WTC11 (cell line): ENCODE measurements around the gene PPCDC. TPM values are rescaled to one million over a fixed set of nuclear protein-coding genes. Genes with fewer than 3 reads are reported as not detected.

ENCODE experiments used
- ATAC-seq: fragments of 200-7000 bp; cut with Tn5 transposase; 2 replicates; pipeline ENCODE4 v1.10.0; 2021; ENCODE audit warnings: mild to moderate bottlenecking, moderate library complexity
- CTCF ChIA-PET: fragments of 300-600 bp; sonication (Branson Sonifier 250); formaldehyde crosslinking; loops from one replicate; lab custom pipeline; 2021; ENCODE audit warnings: antibody characterized with exemption; lab: Charles Lee
- POLR2A ChIA-PET: fragments of 350-600 bp; sonication (Branson Sonifier 250); formaldehyde crosslinking; loops from one replicate; lab custom pipeline; 2021; ENCODE audit warnings: antibody characterized with exemption; lab: Charles Lee
- DNase-seq: peaks from one replicate; pipeline ENCODE4 v3.0.0; 2021; ENCODE audit warnings: low spot score
- H3K27ac Mint-ChIP-seq: 2 replicates; pipeline ENCODE4 v1.8.0; 2021; ENCODE audit warnings: mixed read lengths
- H3K27me3 Mint-ChIP-seq: 2 replicates; pipeline ENCODE4 v1.8.0; 2021; ENCODE audit warnings: low read depth, mild to moderate bottlenecking, moderate library complexity, mixed read lengths
- H3K36me3 Mint-ChIP-seq: 2 replicates; pipeline ENCODE4 v1.8.0; 2021; ENCODE audit warnings: mixed read lengths
- H3K4me1 Mint-ChIP-seq: 2 replicates; pipeline ENCODE4 v1.8.0; 2022; ENCODE audit warnings: mixed read lengths
- H3K4me3 Mint-ChIP-seq: 2 replicates; pipeline ENCODE4 v1.8.0; 2021; ENCODE audit warnings: mild to moderate bottlenecking, moderate library complexity, mixed read lengths
- H3K9me3 Mint-ChIP-seq: 2 replicates; pipeline ENCODE4 v1.8.0; 2021; ENCODE audit warnings: mixed read lengths
- CREM ChIP-seq: sonication (generic); formaldehyde crosslinking; IDR thresholded peaks from 2 replicates; pipeline ENCODE4 v1.8.1; 2022; ENCODE audit warnings: mild to moderate bottlenecking, missing genetic modification reagents, moderate library complexity
- CTCF ChIP-seq: fragments of 200-600 bp; IDR thresholded peaks from 2 replicates; pipeline ENCODE4 v1.8.0; 2022; ENCODE audit warnings: antibody characterized with exemption
- ELF4 ChIP-seq: sonication (generic); formaldehyde crosslinking; IDR thresholded peaks from 2 replicates; pipeline ENCODE4 v1.8.1; 2022; ENCODE audit warnings: low read depth, mild to moderate bottlenecking, moderate library complexity, missing genetic modification reagents
- GABPB1 ChIP-seq: sonication (generic); formaldehyde crosslinking; IDR thresholded peaks from 2 replicates; pipeline ENCODE4 v1.8.1; 2023; ENCODE audit warnings: mild to moderate bottlenecking, missing genetic modification reagents
- JUN ChIP-seq: sonication (generic); formaldehyde crosslinking; IDR thresholded peaks from 2 replicates; pipeline ENCODE4 v1.8.0; 2023; ENCODE audit warnings: mild to moderate bottlenecking, missing genetic modification reagents
- PREB ChIP-seq: sonication (generic); formaldehyde crosslinking; IDR thresholded peaks from 2 replicates; pipeline ENCODE4 v1.8.1; 2022; ENCODE audit warnings: mild to moderate bottlenecking, missing genetic modification reagents, moderate library complexity, borderline replicate concordance
- PRRX2 ChIP-seq: fragments of 250-450 bp; sonication (Bioruptor Pico); IDR thresholded peaks from 2 replicates; pipeline ENCODE4 v1.8.0; 2021; ENCODE audit warnings: mild to moderate bottlenecking
- SMAD4 ChIP-seq: sonication (generic); formaldehyde crosslinking; IDR thresholded peaks from 2 replicates; pipeline ENCODE4 v1.8.0; 2022; ENCODE audit warnings: mild to moderate bottlenecking, missing genetic modification reagents
- TCF7 ChIP-seq: sonication (generic); formaldehyde crosslinking; IDR thresholded peaks from 2 replicates; pipeline ENCODE4 v1.8.0; 2022; ENCODE audit warnings: mild to moderate bottlenecking, low read depth, missing genetic modification reagents, moderate library complexity
- ZNF396 ChIP-seq: fragments of 250-450 bp; sonication (Bioruptor Pico); IDR thresholded peaks from 2 replicates; pipeline ENCODE4 v1.8.0; 2021; ENCODE audit warnings: mild to moderate bottlenecking, moderate library complexity, borderline replicate concordance
- total RNA-seq: library from RNA; stranded (reverse); gene quantifications from 3 replicates; pipeline ENCODE4 v1.2.3, GENCODE V29; 2021
- TF ChIP-seq, protein P1 (sequence below): sonication (generic); formaldehyde crosslinking; conservative IDR thresholded peaks from 2 replicates; pipeline ENCODE4 v1.8.1; 2023; ENCODE audit warnings: mild to moderate bottlenecking, low read depth, missing genetic modification reagents, moderate library complexity
- TF ChIP-seq, protein P2 (sequence below): sonication (generic); formaldehyde crosslinking; IDR thresholded peaks from 2 replicates; pipeline ENCODE4 v1.8.0; 2022; ENCODE audit warnings: missing genetic modification reagents
- TF ChIP-seq, protein P3 (sequence below): sonication (generic); formaldehyde crosslinking; IDR thresholded peaks from 2 replicates; pipeline ENCODE4 v1.8.0; 2022; ENCODE audit warnings: mild to moderate bottlenecking, missing genetic modification reagents
- TF ChIP-seq, protein P4 (sequence below): sonication (generic); formaldehyde crosslinking; IDR thresholded peaks from 2 replicates; pipeline ENCODE4 v1.8.0; 2022; ENCODE audit warnings: mild to moderate bottlenecking, missing genetic modification reagents

PPCDC gene
- total RNA-seq, 1 experiment from 2014 or later = 30.1 TPM

DNA sequence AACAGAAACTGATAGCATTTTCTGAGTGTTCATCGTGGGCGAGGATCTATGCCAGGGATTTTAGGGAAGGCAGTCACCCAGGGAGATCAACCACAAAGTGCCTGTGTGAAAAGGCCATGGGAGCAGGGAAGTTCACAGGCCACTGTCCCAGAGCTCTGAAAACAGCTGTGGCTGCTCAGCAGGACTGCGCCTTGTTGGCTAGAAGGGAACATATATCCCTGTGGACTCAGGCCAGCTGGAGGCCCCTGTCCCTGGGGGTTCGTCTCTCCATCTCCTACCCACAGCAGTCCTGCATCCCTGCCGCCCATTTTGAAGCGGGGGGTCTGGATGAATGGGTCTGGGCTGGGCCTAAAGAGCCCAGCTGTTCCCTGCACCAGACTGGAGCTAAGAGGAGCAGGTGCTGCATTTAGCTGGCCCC, 27.8 kb downstream of the PPCDC start (continued):
- TF ChIP-seq, protein P1, sequence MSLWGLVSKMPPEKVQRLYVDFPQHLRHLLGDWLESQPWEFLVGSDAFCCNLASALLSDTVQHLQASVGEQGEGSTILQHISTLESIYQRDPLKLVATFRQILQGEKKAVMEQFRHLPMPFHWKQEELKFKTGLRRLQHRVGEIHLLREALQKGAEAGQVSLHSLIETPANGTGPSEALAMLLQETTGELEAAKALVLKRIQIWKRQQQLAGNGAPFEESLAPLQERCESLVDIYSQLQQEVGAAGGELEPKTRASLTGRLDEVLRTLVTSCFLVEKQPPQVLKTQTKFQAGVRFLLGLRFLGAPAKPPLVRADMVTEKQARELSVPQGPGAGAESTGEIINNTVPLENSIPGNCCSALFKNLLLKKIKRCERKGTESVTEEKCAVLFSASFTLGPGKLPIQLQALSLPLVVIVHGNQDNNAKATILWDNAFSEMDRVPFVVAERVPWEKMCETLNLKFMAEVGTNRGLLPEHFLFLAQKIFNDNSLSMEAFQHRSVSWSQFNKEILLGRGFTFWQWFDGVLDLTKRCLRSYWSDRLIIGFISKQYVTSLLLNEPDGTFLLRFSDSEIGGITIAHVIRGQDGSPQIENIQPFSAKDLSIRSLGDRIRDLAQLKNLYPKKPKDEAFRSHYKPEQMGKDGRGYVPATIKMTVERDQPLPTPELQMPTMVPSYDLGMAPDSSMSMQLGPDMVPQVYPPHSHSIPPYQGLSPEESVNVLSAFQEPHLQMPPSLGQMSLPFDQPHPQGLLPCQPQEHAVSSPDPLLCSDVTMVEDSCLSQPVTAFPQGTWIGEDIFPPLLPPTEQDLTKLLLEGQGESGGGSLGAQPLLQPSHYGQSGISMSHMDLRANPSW (CRISPR knock-in tag) = no peak
- TF ChIP-seq, protein P2, sequence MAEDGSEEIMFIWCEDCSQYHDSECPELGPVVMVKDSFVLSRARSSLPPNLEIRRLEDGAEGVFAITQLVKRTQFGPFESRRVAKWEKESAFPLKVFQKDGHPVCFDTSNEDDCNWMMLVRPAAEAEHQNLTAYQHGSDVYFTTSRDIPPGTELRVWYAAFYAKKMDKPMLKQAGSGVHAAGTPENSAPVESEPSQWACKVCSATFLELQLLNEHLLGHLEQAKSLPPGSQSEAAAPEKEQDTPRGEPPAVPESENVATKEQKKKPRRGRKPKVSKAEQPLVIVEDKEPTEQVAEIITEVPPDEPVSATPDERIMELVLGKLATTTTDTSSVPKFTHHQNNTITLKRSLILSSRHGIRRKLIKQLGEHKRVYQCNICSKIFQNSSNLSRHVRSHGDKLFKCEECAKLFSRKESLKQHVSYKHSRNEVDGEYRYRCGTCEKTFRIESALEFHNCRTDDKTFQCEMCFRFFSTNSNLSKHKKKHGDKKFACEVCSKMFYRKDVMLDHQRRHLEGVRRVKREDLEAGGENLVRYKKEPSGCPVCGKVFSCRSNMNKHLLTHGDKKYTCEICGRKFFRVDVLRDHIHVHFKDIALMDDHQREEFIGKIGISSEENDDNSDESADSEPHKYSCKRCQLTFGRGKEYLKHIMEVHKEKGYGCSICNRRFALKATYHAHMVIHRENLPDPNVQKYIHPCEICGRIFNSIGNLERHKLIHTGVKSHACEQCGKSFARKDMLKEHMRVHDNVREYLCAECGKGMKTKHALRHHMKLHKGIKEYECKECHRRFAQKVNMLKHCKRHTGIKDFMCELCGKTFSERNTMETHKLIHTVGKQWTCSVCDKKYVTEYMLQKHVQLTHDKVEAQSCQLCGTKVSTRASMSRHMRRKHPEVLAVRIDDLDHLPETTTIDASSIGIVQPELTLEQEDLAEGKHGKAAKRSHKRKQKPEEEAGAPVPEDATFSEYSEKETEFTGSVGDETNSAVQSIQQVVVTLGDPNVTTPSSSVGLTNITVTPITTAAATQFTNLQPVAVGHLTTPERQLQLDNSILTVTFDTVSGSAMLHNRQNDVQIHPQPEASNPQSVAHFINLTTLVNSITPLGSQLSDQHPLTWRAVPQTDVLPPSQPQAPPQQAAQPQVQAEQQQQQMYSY (CRISPR knock-in tag) = no peak

- Mint-ChIP-seq H3K27ac (no peak overlapping the region; the same call in 1 of the 2 replicates), H3K36me3 (peaks cover 9% of the 10 kb centered on the region), H3K9me3 (no peaks in the 10 kb centered on the region), H3K27me3 (no peaks in the 10 kb centered on the region), H3K4me1 (peaks cover under 1% of the 10 kb centered on the region; the same call in 1 of the 2 replicates), H3K4me3 (no peak overlapping the region)
- POLR2A ChIA-PET = no interaction called here
- TF ChIP-seq ELF4 (CRISPR knock-in tag) = no peak
- TF ChIP-seq, protein P3, sequence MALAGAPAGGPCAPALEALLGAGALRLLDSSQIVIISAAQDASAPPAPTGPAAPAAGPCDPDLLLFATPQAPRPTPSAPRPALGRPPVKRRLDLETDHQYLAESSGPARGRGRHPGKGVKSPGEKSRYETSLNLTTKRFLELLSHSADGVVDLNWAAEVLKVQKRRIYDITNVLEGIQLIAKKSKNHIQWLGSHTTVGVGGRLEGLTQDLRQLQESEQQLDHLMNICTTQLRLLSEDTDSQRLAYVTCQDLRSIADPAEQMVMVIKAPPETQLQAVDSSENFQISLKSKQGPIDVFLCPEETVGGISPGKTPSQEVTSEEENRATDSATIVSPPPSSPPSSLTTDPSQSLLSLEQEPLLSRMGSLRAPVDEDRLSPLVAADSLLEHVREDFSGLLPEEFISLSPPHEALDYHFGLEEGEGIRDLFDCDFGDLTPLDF (CRISPR knock-in tag) = no peak
- no peak for TF ChIP-seq PREB (CRISPR knock-in tag)
- no peak for TF ChIP-seq CREM (CRISPR knock-in tag)
- TF ChIP-seq SMAD4 (CRISPR knock-in tag) = no peak
- CTCF ChIA-PET = interaction anchor here (1.2 kb wide), 1 partner anchor 153 kb away, joined by 4 read pairs; no protein-coding TSS in a partner anchor
- no peak for ATAC-seq
- no peak for DNase-seq
Observed at GRCh38 chr15:75051711-75052110, 28.3 kb downstream of the PPCDC start.

DNA sequence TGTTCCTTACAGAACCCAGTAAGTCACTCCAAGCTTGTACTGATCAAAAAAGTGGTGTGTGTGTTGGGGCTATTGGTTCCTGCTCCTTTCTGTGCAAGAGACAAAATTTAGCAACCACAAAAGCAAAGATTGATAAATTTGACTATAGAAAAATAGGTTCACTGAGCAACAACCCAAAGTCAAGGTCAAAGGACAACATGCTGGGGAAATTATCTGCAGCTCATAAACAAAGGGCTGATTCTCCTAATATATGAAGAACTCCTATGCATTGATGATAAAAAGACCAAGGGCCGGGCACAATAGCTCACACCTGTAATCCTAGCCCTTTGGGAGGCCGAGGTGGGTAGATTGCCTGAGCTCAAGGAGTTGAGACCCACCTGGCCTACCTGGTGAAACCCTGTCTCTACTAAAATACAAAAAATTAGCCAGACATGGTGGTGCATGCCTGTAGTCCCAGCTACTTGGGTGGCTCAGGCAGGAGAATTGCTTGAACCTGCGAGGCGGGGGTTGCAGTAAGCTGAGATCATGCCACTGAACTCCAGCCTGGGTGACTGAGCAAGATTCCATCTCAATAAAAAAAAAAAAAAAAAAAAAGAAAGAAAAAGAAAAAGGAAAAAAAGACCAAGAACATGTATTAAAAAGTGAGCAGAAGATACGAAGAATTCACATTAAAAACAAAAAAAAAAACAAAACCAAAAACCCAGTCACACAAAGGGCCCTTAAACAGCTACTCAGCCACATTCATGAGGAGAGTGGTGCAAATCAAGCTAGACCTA, 29.8 kb downstream of the PPCDC start:
- CTCF ChIA-PET = interaction anchor here (0.6 to 1.5 kb wide), 7 partner anchors 11 to 175 kb away, joined by 3 to 5 read pairs (median 3); partner anchors contain the start of gene C15orf39
- POLR2A ChIA-PET = no interaction called here
- H3K27ac Mint-ChIP-seq = no peak overlapping the region
- no peaks in the 10 kb centered on the region for H3K27me3 Mint-ChIP-seq
- no peak for ATAC-seq
- H3K4me3 Mint-ChIP-seq = no peak overlapping the region
- no peaks in the 10 kb centered on the region for H3K4me1 Mint-ChIP-seq
- H3K9me3 Mint-ChIP-seq = no peaks in the 10 kb centered on the region
- DNase-seq = no peak
- peaks cover 9% of the 10 kb centered on the region for H3K36me3 Mint-ChIP-seq
- TF ChIP-seq CREM (CRISPR knock-in tag) = no peak
- no peak for TF ChIP-seq JUN (CRISPR knock-in tag)
- TF ChIP-seq GABPB1 (CRISPR knock-in tag) = no peak
- no peak for TF ChIP-seq PRRX2 (CRISPR knock-in tag)
- TF ChIP-seq TCF7 = no peak
- TF ChIP-seq, protein P2 (CRISPR knock-in tag) = no peak
- TF ChIP-seq, protein P4, sequence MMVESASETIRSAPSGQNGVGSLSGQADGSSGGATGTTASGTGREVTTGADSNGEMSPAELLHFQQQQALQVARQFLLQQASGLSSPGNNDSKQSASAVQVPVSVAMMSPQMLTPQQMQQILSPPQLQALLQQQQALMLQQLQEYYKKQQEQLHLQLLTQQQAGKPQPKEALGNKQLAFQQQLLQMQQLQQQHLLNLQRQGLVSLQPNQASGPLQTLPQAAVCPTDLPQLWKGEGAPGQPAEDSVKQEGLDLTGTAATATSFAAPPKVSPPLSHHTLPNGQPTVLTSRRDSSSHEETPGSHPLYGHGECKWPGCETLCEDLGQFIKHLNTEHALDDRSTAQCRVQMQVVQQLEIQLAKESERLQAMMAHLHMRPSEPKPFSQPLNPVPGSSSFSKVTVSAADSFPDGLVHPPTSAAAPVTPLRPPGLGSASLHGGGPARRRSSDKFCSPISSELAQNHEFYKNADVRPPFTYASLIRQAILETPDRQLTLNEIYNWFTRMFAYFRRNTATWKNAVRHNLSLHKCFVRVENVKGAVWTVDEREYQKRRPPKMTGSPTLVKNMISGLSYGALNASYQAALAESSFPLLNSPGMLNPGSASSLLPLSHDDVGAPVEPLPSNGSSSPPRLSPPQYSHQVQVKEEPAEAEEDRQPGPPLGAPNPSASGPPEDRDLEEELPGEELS = no peak
- no peak for TF ChIP-seq ZNF396 (CRISPR knock-in tag)
- TF ChIP-seq CTCF = no peak
